GM21381 (cell line): ENCODE results near the gene PCDHGB4.
"Not testable (repeated sequence)": the region's sequence is repeated elsewhere in the genome, so short reads cannot be mapped to it uniquely, and the experiment has no call there.

ENCODE experiments used
- ATAC-seq: cut with Tn5 transposase; IDR thresholded peaks from one replicate; pipeline ENCODE4 v1.9.1; 2021; ENCODE audit warnings: mild to moderate bottlenecking, moderate library complexity; ENCODE audit not compliant: unreplicated experiment

PCDHGB4 gene

GRCh38 chr5:141397756-141398551 is 10.5 kb downstream of the PCDHGB4 start, which contains the start of gene PCDHGB5:
Gene PCDHGB5, plus strand, starts transcription at chr5:141397947. Its CDS starts 181 bp downstream, at chr5:141398128.
- ATAC-seq: peak; percentile 75

- ATAC-seq: no peak
These were observed 11.1 kb downstream of the PCDHGB4 start for GRCh38 chr5:141398608-141399007.

GRCh38 chr5:141399555-141400258 is 12.2 kb downstream of the PCDHGB4 start:
- no peak for ATAC-seq

GRCh38 chr5:141402553-141403243 is 15.2 kb downstream of the PCDHGB4 start, which contains the start of gene PCDHGA9:
Gene PCDHGA9, plus strand, starts transcription at chr5:141402778. Its CDS starts 175 bp downstream, at chr5:141402953.
- ATAC-seq: no peak

GRCh38 chr5:141403387-141403786 is 15.9 kb downstream of the PCDHGB4 start:
- no peak for ATAC-seq

GRCh38 chr5:141407790-141408505 is 20.4 kb downstream of the PCDHGB4 start, which contains the start of gene PCDHGB6:
Gene PCDHGB6, plus strand, starts transcription at chr5:141408021. Its CDS starts 182 bp downstream, at chr5:141408203.
- ATAC-seq: not testable (repeated sequence)

GRCh38 chr5:141409598-141410306 is 22.3 kb downstream of the PCDHGB4 start:
- ATAC-seq: no peak

- no peak for ATAC-seq
These were observed 24.1 kb downstream of the PCDHGB4 start for GRCh38 chr5:141411575-141411974.

GRCh38 chr5:141412854-141413539 is 25.5 kb downstream of the PCDHGB4 start, which contains the start of gene PCDHGA10:
Gene PCDHGA10, plus strand, starts transcription at chr5:141412987. Its CDS starts 189 bp downstream, at chr5:141413176.
- ATAC-seq: peak; percentile 69

- no peak for ATAC-seq
These were observed 26.1 kb downstream of the PCDHGB4 start for GRCh38 chr5:141413540-141414069.

- ATAC-seq: not testable (repeated sequence)
These were observed 27.2 kb downstream of the PCDHGB4 start for GRCh38 chr5:141414548-141415274.

GRCh38 chr5:141415275-141415618 is 27.7 kb downstream of the PCDHGB4 start:
- not testable (repeated sequence) for ATAC-seq

- peak; percentile 79 for ATAC-seq
These were observed 30.1 kb downstream of the PCDHGB4 start, which contains the start of gene PCDHGB7 for GRCh38 chr5:141417494-141418172. Gene PCDHGB7, plus strand, starts transcription at chr5:141417677. Its CDS starts 183 bp downstream, at chr5:141417860.

- ATAC-seq: no peak
These were observed 31.8 kb downstream of the PCDHGB4 start for GRCh38 chr5:141419074-141419880.

- no peak for ATAC-seq
These were observed 33.5 kb downstream of the PCDHGB4 start, which contains the start of gene PCDHGA11 for GRCh38 chr5:141420855-141421488. Gene PCDHGA11, plus strand, starts transcription at chr5:141421051. Its CDS starts 177 bp downstream, at chr5:141421228.

GRCh38 chr5:141421489-141421855 is 34.0 kb downstream of the PCDHGB4 start:
- ATAC-seq: no peak
